T follicular helper cell (primary cell): ENCODE results near the gene KCNIP2.
A peak's percentile ranks its signal among the peaks of the same experiment; 100 is the strongest.
"Not testable (repeated sequence)": the region's sequence is repeated elsewhere in the genome, so short reads cannot be mapped to it uniquely, and the experiment has no call there.

Experiments used
- DNase-seq: peaks from one replicate; pipeline ENCODE4 v3.0.0-alpha.2; 2020; ENCODE audit warnings: low read depth

KCNIP2 gene

DNA sequence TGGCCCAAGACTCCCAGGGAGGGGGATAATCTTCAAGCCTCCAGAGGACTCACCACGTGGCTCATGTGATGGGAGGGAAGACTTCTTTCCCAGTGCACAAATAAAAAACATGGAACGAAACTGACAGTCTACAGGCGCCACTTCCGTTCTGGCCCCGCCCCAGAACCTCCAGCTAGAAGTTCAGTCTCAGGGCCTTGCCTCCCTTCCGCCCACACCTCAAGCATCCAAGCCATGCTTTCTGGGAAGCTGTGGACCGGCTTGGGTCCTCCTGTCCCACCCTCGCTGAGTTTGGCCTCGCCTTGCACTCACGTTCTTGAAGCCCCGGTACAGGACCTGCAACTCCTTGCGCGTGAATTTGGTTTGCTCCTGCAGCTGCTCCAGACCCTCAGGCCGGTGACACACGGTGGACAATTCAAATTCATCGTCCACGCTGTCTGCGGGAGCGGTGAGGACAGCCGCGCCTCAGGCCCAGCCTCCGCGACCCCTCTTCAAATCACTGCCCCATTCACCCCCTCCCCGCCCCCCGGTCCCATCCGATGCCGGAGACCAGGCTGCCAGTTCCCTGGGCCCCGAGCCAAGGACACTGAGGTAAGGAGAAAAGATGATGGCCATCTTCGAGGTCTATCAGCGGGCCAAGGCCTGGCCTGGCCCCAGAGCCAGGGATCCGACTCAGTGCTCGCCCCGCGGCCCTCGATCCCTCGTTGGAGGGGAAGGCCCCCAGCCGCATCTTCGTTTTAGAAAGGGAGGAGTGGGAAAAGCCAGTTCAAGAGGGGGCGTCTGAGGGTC is 14.6 kb downstream of the KCNIP2 start:
- DNase-seq = no peak

GRCh38 chr10:101827919-101828600 is 15.5 kb downstream of the KCNIP2 start:
- DNase-seq = no peak

DNA sequence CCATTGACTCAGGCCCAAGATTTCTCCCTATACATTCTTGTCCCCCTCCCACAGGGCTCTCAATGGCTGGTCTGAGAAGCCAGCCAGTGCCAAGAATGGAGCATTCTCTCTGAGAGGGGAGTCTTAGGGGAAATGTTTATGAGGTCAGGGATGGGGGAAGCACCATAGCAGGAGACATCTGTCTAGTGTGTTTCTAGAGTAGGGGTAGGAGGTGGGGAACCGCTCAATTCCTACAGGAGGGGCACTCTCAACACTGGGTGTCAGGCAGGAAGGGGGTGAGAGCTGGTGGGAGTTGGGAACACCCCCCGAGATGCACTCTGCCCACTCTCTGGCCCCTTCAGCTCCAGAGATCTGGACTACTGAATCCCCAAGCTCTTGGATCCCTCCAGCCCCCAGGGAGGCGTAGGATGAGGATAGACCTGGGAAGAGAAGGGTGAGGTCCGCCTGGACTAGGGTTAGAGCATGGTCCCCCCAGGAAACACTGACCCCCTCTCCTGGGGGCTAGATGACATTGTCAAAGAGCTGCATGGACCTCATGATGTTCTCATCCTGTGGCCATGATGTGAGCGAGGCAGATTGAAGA is 16.7 kb downstream of the KCNIP2 start:
- no peak for DNase-seq

- DNase-seq = no peak
These were observed 18.9 kb downstream of the KCNIP2 start for GRCh38 chr10:101824736-101825135.

- no peak for DNase-seq
These were observed 24.5 kb downstream of the KCNIP2 start for GRCh38 chr10:101818872-101819633.

DNA sequence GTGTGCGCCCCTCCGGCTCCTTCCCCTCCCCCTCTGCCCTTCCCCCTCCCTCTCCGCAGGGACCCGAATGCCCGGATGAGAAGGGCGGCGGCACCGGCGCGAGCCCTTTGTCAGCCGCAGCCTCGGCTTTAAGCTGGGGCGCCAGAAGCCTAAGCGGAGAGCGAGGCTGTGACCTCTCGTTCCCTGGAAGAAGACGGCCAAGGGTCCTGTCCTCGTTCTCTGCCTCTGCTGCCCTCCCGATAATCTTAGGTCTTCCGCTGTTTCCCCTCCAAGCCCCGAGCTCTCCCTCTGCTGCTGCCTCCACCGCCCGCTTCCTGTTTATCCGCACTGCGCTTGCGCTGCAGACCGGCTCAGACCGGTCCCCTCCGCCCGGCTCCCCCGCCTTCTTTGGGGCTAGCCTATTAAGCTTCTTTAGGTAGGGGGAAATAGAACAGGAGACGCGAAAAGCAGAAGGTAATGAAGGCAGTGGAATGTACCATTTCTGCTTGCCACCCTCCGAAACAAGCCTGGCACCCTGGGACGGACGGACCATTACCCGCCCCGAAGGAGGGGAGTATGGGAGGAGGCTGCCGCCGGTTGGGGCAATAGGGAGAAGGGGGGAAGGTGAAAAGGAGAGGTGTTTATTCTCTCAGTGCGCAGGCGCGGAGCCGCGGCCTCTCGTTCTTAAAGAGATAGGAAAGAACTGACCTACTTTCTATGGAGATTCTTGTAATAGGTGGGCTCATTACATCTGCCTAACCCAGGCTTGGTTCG is 25.3 kb downstream of the KCNIP2 start, which contains the start of gene OGA:
OGA (minus strand) TSS at position 326 of the 753 bp plus-strand sequence. CDS start 422 bp downstream, outside the sequence.
- peak; percentile 98 for DNase-seq

GRCh38 chr10:101817337-101818118 is 26.1 kb downstream of the KCNIP2 start:
- DNase-seq = no peak

DNA sequence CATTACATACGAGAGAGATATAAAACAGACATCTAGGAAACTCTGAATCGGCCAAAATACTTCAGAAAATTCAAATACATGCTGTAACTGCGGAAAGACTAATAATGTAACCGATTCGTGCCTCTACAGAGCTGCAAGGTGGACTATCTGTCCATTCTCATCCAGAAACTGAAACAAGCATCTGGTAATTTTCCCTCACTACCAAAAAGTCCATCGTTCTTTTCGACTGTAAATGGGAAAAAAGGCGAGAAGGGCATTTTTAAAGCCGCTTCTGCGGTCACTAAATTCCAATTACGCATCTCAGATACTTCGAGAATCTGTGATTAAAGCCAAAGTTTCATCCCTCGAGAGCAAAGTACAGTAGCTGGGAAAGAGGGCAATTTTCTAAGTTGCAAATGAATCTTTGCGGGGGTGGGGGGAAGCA is 26.7 kb downstream of the KCNIP2 start:
- no peak for DNase-seq

GRCh38 chr10:101816376-101816775 is 27.2 kb downstream of the KCNIP2 start:
- DNase-seq = no peak

GRCh38 chr10:101814466-101815071 is 29.0 kb downstream of the KCNIP2 start:
- DNase-seq = no peak

DNA sequence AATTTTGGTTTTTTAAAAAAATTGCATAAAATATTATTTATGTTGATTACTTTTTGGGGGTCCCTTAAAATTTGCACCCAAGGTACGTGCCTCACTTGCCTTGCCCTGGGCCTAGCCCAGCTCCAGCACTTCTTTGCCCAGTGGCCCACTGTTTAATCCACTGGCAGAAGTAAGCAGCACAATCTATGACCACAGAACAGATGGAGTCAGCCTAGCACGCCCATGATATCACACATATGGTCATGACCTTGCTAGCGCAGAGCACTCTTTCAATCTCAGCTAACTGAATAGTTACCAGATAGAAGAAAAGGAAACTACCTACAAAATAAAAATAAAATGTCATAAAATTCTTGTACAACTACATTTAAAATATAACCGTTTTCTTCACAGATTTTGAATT is 31.0 kb downstream of the KCNIP2 start:
- DNase-seq = no peak

GRCh38 chr10:101807158-101807557 is 36.4 kb downstream of the KCNIP2 start:
- DNase-seq = no peak

GRCh38 chr10:101803511-101803910 is 40.1 kb downstream of the KCNIP2 start:
- no peak for DNase-seq

DNA sequence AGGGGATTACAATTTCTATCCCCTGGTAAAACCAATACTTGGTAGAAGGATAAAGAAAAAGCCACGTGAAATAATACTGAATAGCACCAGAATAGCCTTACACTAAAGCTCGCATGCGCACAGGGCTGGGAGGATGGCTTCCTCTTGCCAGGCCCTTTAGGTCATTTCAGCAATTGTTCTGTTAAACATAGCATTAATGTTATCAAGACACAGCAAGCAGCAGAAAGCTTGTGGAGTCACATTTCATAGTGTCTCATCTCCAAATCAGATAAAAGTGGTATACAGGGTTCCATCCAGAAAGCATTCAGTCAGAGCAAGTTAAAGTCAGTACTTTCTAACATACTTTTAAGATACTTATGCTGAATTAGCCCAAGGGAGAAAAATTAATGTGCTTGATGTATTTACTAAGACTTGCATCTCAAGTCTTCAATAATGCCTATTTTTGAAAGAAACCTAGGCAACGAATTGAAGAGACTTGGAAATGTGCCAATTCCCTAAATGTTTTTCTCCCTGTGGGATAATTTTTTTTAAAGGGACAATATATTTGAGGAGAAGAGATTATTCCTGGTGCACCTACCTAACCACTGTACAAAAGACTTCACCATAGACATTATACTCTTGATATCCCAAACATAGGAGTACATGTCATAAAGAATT is 46.1 kb downstream of the KCNIP2 start:
- no peak for DNase-seq

- no peak for DNase-seq
These were observed 50.1 kb downstream of the KCNIP2 start for GRCh38 chr10:101793526-101793925.

DNA sequence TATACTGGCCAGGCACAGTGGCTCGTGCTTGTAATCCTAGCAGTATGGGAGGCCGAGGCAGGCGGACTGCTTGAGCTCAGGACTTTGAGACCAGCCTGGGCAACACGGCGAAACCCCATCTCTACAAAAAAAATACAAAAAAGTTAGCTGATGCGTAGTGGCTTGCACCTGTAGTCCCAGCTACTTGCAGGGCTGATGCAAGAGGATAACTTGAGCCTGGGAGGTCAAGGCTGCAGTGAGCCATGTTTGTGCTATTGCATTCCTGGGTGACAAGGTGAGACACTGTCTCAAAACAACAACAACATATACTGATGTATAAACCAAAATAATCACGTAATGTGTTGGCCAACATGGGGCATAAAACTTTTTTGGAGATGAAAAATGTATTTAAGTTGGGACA is 53.9 kb downstream of the KCNIP2 start:
- no peak for DNase-seq

DNA sequence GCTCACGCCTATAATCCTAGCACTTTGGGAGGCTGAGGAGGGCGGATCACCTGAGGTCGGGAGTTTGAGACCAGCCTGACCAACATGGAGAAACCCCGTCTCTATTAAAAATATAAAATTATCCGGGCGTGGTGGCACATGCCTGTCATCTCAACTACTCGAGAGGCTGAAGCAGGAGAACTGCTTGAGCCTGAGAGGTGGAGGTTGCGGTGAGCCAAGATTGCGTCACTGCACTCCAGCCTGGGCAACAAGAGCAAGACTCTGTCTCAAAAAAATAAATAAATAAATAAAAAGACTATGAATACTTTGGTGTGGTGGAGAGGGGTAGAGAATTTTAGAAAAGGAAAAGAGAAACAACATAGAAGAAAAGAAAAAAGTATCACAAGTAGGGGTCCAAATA is 54.4 kb downstream of the KCNIP2 start:
- not testable (repeated sequence) for DNase-seq

- DNase-seq = no peak
These were observed 57.8 kb downstream of the KCNIP2 start for GRCh38 chr10:101785801-101786200.

DNA sequence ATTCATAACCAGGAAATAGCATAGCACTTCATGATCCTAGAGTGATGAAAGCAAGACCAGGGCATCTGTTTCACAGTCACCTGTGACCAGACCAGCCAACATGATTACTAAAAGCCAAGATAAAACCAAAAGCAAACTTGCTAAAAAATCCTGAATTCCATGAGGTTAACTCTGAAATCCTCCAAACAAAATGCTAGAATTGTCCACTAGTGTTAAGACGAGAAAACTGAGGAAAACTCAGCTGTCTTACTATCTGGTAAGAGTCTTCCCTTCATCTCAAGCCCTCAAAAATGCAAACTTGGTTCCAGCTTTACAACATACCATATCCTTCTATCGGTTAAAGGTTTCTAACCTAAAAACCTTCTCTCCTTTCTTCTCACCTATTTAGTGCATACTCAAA is 59.0 kb downstream of the KCNIP2 start:
- no peak for DNase-seq

GRCh38 chr10:101783736-101784118 is 59.9 kb downstream of the KCNIP2 start:
- no peak for DNase-seq
